ENCODE results near the gene ABL1.

ABL1 gene

DNA sequence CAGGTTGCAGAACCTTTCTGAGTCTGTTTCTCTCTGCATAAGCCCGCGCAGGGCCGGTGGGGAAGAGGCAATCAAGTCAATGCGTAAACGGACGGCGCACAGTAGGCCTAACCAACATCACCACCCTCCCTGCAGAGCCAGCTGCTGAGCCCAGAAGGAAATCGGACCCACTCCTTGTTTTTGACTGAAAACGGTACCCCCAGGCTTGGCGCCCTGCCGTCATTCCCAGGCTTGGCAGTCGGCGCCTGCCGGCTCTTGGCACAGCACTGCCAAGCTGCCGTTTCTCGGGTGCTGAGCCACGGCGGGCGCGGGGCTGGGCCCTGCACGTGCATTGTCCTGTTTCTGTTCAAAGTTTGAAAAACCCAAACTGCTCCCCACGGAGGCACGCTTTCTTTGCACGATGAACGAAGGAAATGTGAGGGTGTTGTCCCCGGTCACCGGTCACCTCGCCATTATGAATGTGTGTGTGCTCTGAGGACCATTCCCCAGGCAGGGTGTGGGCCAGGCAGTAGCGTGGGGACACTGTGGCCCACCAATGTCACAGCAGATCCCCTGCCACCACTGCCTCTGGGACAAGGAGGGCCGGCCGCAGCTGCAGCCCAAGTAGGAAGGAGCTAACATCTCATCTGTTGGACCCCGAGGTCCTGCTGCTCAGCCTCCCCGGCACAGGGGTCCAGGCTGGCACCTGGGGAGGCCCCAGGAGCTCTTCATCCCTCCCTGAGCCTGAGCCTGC lies 83.9 kb downstream of the ABL1 start:
- DNase-seq (ENCODE audit: low read depth), result no peak

DNA sequence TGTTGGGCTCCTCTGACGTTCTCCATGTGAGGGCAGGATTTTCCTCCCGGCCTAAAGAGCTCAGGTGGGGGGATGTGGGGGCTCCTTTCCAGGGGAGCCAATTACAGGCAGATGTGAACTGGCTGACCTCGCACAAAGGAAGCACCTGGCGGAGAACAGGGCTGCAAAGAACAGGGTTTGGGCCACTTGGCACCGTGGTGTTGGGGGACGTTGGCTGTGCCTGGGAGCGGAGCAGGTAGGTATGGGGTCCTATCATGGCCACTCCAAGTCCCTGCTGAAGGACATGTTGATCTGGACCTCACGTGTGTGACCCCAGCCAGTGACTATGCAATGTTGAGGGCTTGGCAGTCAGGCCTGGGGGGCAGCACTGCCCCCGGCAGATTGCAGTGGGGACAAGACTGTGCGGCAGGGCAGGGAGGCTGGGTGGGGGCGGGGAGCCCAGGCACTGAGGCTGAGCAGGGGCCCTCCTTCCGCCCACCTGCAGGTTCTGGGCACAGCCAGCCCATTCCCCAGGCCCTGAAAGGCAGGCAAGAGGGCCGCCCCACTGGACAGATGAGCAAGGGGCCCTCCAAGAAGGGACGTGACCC lies 84.6 kb downstream of the ABL1 start:
- DNase-seq (ENCODE audit: low read depth), result no peak

DNA sequence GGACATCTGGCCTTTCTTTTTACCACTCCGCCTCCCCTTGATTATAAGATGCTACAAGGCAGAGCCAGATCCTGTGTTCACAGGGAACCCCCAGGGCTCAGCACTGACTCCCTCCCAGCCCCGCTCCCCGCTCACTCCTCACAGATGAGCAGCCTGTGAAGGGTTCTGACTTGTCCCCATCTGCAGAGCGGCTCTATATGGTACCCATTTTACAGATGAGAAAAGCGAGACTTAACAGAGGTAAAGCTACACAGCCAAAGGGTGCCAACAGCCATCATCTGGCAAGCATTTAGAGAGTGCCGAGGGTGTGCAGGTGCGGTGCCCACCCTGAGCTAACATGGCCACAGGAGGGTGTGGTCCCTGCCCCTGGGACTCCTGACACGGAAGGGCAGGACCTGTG lies 85.2 kb downstream of the ABL1 start:
- no peak for DNase-seq (ENCODE audit: low read depth)

DNA sequence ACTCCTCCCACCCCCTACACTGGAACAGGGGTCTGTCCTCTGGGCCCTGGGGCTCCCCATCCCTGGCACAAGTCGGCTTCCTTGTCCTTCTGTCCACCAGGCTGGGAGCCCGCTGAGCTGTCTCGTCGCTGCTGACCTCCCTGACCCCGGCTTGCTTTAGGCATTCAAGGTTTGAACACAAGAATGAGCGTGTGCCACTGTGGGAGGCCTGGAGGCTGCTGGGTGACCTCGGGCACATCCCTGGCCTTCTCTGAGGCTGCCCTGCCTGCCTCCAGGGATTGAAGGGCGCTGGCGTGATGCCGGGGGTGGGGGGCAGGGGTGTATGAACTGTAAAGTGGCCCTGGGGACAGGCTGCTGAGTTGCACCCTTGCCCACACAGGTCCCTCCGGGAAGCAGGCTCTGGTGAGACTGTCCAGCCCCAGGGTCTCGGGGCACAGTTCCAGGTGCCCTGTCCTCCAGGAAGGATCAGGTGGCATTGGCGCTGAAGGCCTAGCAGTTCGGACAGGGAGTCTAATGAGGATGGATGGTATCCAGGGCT lies 85.8 kb downstream of the ABL1 start:
- DNase-seq (ENCODE audit: low read depth), result no peak

DNA sequence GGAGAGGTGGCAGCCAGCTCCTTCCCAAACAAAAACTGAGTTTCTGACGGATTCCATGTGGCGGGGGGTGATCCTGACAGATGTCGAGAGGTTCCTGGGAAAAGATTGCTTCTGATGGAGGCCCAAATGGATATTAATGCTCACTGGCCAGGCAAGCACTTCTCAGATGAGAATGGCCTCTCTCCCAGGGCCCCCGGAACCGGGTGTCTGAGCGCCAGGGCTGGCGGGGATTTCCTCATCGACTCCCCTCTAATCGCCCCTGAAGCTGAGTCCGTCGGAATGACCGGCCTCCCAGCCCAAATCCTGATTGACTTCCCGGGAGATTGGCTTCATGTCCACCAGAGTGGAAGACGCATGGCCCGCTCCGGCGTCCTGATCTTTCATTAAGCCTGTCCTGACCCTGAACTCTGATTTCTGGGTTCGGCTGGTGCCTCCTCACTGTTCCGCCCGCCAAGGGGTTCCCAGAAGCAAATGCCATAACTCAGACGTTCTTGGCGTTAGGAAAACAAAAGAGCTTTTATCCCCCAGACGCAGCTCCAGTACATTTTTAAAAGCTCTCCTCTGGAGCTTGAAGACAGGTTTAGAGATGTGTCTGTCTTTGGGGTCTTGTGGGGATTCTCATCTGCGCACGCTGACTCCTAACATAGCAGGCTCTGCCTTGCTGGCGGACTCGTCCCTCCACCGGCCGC lies 86.4 kb downstream of the ABL1 start:
- DNase-seq (ENCODE audit: low read depth), result no peak

DNA sequence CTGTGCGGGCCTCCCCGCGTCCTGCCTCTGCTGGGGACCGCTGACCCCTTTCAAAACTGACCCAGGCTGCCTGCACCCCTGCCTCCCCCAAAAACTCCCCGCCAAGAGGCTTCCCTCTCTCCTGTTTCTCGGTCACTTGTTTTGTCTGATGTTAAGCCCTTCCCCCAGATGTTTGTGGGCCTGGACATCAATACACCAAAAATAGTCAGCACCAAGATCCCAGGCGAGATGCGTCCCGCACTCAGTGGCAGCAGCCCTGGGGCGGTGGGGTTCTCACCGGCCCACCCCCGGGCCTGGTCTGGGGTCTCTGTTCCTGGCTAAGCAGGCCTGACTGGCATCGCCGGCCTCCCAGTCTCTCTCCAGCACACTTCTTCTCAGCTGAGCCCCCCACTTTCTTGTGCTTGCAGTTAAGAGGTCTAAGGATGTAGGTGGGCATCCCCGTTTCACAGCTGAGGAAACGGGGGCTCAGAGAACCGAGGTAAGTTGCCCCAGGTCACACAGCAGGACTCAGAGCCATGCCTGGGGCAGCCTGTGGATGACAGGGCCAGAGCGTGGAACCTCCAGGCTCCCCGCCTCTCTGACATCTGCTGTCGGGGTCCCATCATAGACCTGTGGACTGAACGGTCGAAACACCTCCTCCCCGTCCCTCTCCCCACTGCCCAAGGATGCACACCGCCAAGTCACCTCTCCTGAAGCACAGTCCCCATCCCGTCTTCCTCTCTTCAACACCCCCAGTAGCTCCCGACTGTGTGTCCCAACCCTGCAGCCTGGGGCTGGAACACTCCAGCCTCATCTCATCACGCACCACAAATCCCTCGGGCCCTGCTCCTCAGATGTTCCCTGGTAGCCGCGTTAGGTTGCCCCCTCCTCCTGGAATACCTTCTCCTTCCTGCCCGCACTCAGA lies 87.2 kb downstream of the ABL1 start:
- no peak for DNase-seq (ENCODE audit: low read depth)

DNA sequence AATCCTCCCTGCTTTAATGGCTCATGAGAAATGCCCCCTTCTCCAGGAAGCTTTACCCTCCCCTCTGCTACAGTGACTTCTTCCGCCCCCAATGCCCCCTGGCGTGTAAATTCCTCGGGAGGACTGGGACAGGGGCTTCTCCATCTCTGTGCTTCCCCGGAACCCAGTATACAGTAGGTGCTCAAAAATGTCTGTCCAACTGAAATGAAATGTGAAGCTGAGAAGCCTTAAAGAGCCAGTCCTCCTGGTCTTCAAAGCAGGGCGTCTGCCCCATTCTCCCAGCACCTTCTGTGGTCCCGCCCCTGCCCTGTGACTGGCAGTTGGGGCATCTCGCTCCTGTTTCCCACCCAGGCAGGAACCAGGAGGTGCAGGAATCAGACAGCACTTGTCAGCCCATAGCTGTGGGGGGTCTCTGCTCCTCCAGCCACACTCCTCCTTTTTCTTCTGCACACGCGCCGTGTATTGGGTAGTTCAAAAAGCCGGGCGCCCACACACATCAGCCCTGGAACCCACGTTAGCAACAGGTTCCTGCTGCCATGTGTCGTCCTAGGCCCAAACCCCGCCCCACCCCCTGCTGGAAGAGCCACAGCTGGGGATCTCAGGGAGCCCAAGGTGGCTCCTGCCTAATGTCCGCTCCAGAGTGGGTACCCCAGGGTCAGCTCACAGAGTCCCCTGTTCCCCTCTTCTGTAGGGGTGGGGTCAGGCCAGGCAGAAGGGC lies 88.0 kb downstream of the ABL1 start:
- DNase-seq (ENCODE audit: low read depth), result no peak

DNA sequence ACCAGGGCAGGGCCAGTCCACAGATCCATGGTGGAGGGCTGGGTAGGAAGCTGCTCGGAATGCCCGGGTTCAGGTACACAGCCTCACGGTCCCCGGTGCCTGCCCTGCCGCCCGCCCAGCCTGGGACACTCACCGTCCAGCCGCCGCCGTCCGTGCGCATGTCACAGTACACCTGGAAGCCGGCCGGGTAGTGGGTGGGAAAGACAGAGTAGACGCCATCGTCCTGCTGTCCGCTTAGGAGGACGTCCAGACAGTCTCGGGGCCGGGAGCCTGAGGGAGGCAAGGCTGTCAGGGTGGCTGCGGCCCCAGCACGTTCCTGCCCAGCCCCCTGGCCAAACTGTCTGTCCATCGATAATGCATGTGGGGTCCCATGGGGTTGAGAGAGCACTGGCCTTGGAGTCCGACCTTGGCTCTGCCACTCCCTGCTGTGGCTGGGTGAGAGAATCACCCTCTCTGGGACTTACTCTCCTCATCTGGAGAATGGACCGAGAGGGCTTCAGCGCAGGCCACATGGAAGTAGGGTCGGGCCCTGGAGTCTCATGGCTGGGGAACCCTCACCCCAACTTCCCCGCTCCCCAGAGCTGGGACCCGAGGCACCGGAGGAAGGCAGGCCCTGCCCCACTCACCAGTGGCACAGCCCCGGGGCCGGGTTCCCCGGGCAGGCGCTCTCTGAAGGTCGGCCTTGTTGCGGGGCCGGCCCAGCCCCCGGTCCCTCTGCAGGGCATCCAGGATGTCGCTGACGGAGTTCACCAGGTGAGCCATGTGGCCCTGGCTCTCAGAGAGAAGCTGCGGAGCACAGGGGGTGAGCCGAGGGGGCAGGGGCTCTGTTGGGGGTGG lies 88.8 kb downstream of the ABL1 start:
- no peak for DNase-seq (ENCODE audit: low read depth)

DNA sequence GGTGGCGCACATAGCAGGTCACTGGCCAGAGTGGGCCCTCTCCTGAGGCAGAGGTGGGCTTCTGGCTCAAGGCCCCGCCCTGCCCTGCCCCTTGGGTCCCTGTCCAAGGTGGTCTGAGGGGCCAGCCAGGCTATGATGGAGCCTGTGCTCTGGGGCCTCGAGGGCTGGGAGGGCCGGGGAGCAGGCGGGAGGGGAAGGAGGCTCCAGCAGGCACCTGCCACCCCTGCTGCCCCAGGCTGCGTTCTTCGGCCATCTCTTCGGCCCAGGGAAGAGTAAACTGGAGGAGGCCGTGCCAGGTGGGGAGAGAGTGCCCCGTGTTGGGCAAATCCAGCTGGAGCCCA lies 89.4 kb downstream of the ABL1 start:
- no peak for DNase-seq (ENCODE audit: low read depth)

DNA sequence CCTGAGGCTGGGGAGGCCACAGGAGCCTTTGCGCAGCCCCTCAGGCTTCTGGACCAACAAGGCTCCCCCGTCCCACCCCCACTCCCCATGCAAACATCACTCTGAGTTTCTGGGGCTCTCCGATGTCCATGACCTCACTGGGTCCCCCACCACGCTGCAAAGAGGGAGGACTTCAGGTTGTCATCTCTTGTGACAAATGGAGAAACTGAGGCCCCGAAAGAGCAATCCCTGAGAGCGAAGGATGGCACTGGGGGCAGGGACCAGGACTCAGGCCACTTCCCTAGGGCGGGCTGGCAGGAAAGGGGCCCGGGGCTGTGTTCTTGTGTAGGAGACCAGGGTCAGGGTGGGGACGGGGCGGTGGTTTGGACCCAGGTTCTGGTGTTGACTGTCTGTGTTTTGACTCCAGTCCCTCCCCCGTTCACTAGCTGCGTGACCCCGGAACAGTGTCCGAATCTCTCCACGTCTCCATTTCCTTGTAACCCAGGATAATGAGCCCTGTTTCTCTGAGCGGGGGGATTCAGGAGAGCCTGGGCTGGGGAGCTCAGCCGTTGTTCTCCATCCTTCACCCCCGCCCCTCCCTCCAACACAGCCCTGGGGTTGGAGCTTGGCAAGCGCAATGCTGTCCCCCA lies 90.1 kb downstream of the ABL1 start:
- DNase-seq (ENCODE audit: low read depth), result no peak

DNA sequence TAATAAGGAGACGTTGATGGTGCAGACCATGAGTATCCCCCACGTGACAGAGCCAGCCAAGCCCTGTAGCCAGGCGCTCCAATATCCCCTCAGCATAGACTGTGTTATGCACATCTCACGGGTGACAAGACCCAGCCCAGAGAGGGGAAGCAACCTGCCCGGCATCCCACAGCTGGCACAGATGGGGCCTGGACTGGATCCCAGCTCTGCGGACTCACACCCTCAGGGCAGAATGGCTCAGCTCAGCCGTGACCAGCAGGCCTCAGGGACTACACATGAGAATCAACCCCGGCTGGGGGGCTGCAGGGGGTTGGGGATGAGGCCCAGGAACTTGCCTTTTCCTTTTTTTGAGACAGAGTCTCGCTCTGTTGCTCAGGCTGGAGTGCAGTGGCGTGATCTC lies 92.3 kb downstream of the ABL1 start:
- DNase-seq (ENCODE audit: low read depth), result no peak

DNA sequence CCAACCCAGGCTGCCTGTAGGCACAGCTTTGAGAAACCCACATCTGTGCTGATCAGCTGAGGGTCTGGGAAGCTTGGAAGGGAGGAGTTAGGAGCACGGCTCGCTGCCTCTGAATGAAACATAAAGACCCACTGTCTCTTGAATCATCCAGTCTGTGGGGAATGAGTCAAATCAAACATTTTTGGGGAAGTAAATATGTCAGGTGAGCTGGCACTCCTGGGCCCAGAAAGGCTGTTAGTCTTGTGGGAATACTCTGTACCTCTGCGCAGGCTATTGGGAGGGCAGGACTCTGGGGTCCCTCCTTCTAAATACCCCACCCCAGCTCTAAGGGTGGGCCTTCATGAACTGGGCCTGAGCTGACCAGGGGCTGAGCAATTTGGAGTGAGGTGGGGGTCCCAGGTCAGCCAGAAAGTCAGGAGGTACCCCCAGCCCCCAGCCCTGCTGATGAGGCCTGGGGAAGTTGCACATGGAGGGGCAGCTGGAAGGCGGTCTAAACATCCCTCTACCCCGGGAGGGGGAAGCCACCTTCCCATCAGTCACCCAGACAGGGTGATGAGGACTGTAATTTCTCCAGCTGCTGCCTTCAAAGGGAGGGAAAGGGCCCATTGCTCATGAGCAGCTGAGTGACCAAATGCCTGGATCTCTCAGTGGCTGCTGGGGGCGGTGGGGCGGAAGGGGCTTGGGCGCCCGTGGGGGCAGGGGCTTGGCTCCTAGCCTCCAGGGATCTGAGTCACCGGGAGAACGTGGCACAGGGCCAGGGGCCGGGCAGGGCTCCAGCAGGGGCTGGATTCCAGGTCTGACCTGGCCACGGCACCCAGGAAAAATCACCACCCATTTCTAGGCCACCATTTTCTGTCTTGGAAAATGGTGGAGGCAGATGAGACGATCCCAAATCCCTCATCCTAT lies 93.2 kb downstream of the ABL1 start:
- no peak for DNase-seq (ENCODE audit: low read depth)

DNA sequence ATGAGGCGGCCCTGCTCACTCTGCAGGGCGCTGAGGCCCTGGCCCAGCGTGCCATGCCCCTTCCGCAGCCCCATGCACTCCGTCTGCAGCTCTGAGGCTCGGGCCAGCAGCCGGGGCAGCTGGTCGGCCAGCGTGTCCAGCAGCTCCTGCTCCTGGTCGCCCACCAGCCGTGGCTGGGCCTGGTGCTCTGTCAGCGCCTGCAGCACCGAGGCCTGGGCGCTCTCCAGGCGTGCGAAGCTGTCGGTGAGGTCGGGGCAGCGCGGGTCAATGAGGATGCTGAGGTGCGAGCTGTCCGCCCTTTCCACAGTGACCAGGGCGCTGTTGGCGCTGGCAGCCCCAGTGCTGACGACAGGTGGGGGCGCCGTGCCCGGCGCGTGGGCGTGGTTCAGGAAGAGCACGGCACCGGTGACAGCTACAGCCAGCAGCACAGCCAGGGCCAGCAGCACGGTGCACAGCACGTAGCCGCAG lies 94.6 kb downstream of the ABL1 start:
- no peak for DNase-seq (ENCODE audit: low read depth)

DNA sequence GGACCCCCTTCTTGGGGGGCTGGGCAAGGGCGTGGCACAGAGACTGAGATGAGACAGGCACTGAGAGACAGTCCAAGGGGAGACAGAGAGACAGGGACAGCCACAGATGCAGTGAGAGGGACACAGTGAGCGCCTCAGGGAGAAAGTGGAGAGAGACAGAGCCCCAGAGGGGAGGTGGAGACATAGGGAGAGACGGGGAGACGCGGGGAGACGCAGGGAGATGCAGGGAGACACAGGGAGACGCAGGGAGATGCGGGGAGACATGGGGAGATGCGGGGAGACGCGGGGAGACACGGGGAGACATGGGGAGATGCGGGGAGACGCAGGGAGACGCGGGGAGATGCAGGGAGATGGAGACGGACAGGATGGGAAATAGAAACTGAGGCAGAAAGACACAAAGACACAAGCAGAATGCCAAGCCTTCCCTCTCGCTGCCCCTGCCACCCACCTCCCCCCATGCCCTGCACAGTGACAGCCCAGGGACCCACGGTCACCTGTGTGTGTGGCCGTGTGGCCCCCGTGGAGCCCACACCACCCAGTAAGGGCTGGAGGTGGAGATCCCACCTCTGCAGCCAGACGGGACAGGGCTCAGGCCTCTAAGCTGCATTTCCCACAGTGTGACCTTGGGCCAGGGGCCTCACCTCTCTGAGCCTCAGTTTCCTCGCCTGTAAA lies 95.2 kb downstream of the ABL1 start:
- no peak for DNase-seq (ENCODE audit: low read depth)

DNA sequence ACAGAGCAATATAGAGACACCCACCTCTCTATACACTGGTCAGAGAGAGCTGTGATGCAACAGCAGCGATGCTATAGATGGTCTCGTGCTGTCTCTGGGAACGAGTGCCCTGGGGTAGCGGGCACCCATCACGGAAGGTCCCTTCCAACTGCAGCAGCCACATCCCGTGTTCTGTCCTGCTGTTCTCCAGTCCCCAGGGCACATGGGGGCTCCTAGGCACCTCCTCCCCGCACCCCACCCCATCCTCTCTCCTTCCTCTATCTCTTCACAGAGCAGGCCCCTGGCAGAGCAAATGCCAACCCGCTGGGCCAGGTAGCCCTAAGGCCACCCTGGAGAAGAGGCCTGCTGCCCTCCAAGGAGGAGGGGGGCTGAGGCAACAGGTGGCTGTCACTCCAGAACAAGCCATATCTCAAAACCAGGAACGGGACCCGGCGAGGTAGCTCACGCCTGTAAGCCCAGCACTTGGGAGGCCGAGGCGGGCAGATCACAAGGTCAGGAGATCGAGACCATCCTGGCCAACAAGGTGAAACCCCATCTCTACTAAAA lies 95.8 kb downstream of the ABL1 start:
- no peak for DNase-seq (ENCODE audit: low read depth)

DNA sequence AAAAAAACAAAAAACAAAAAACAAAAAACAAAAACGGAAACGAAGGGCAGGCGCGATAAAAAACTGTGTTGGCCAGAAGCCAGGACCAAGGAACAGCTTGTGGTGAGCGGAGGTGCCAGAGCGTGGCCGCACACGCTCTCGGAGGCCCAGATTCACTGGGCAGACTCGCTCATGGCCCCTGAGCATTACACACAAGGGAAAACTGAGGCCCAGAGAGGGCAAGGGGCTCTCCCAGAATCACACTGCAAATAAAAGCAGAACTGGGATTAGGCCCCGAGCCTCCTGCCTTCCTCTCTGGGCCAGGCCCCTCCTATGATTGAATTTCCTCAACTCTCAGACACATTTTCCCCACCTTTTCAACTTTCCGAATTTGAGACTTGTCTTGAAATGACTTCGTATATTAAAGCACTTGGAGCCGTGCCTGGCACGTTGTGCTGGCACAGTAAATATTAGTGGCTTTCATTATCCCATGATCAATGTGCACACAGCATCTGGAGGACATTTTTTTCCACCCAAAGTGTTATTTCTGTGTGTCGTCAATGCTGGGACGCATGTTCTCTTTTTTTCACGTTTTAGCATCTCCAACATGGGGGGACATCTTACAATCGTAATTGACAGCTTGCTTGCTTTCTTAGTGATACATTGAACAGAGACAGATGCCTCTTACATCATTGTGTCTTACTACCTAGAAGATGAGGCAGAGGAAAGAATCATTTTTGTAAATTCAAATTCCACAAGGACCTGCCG lies 96.6 kb downstream of the ABL1 start:
- DNase-seq (ENCODE audit: low read depth), result no peak

DNA sequence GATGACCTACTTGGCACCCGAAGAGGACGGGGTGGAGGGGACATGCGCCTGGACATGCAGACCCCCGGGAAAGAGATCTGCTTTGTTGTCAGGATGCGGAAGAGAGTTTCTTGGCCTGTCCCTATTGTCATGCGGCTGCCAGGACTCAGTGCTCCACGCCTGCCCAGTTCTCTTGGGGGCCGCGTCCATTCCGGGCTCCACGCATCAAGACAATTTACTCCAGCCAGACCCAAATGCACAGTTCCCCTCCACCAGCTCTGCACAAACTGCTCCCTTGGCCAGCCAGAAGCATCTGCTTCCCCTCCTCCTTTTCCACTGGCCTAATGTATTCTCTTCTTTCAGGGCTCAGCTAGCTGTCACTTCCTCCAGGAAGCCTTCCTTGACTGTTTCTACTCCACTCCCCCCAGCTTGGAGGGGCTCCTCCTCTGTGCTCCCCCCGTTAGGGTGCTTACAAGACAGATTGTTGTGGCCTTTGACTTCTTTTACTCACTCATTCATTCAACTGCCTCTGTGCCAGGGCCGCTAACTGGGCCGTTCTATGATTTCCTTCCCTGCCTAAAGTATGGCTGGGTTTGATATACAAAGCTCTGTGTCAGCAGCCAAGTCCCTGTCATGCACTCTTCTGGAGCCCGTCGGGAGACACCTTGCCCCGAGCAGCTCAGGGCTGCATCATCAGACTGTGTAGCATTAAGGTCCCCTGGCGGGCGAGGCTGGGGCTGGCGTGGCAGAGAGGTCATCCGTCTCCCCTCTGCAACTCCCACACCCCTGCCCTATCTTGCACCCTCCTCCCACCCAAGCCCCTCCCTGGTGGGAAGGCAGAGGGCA lies 97.4 kb downstream of the ABL1 start:
- DNase-seq (ENCODE audit: low read depth), result no peak
